EH (cell line): ENCODE results near the gene HS3ST3B1.
A peak's percentile ranks its signal among the peaks of the same experiment; 100 is the strongest.

Experiments used
- DNase-seq: peaks from one replicate; pipeline ENCODE4 v3.0.0-alpha.2; 2015; ENCODE audit warnings: low read depth

The HS3ST3B1 gene

GRCh38 chr17:14321476-14321949 lies 20.6 kb downstream of the HS3ST3B1 start:
- DNase-seq = no peak

- DNase-seq = no peak
These were observed 21.3 kb downstream of the HS3ST3B1 start for GRCh38 chr17:14321980-14322776.

- DNase-seq = no peak
These were observed 22.7 kb downstream of the HS3ST3B1 start for GRCh38 chr17:14323522-14323981.

GRCh38 chr17:14325618-14326167 lies 24.8 kb downstream of the HS3ST3B1 start:
- no peak for DNase-seq

GRCh38 chr17:14329900-14330491 lies 29.1 kb downstream of the HS3ST3B1 start:
- DNase-seq = no peak

GRCh38 chr17:14330492-14330962 lies 29.6 kb downstream of the HS3ST3B1 start:
- DNase-seq = no peak

- no peak for DNase-seq
These were observed 30.5 kb downstream of the HS3ST3B1 start for GRCh38 chr17:14331225-14331981.

GRCh38 chr17:14331982-14332298 lies 31.1 kb downstream of the HS3ST3B1 start:
- DNase-seq = no peak

- DNase-seq = no peak
These were observed 31.4 kb downstream of the HS3ST3B1 start for GRCh38 chr17:14332331-14332730.

GRCh38 chr17:14333506-14333905 lies 32.6 kb downstream of the HS3ST3B1 start:
- no peak for DNase-seq

GRCh38 chr17:14334276-14334840 lies 33.5 kb downstream of the HS3ST3B1 start:
- no peak for DNase-seq

GRCh38 chr17:14334919-14335318 lies 34.0 kb downstream of the HS3ST3B1 start:
- DNase-seq = no peak

- no peak for DNase-seq
These were observed 35.5 kb downstream of the HS3ST3B1 start for GRCh38 chr17:14336418-14336817.

- DNase-seq = no peak
These were observed 36.8 kb downstream of the HS3ST3B1 start for GRCh38 chr17:14337596-14338079.

GRCh38 chr17:14340857-14341754 lies 40.2 kb downstream of the HS3ST3B1 start:
- DNase-seq = peak; percentile 33

GRCh38 chr17:14341866-14342265 lies 41.0 kb downstream of the HS3ST3B1 start:
- no peak for DNase-seq

- DNase-seq = no peak
These were observed 45.9 kb downstream of the HS3ST3B1 start for GRCh38 chr17:14346801-14347200.

GRCh38 chr17:14351493-14351892 lies 50.6 kb downstream of the HS3ST3B1 start:
- peak; percentile 67 for DNase-seq

- no peak for DNase-seq
These were observed 51.3 kb downstream of the HS3ST3B1 start for GRCh38 chr17:14352136-14352535.

GRCh38 chr17:14353861-14354474 lies 53.1 kb downstream of the HS3ST3B1 start:
- DNase-seq = no peak
